IMR-90 (cell line): Measurements from ENCODE around the gene MDC1.
"Not testable (repeated sequence)": the region's sequence is repeated elsewhere in the genome, so short reads cannot be mapped to it uniquely, and the experiment has no call there.

Experiments
- BHLHE40 ChIP-seq: fragments of 150-350 bp; IDR thresholded peaks from 2 replicates; pipeline ENCODE4 v1.6.1; 2016; ENCODE audit warnings: mild to moderate bottlenecking, low read depth, low read length
- CHD1 ChIP-seq: IDR thresholded peaks from 2 replicates; pipeline ENCODE4 v1.6.1; 2012; ENCODE audit warnings: low read depth, low read length, improper control_type of control experiment
- NFE2L2 ChIP-seq: fragments of 150-350 bp; IDR thresholded peaks from 2 replicates; pipeline ENCODE4 v1.6.1; 2016; ENCODE audit warnings: low read depth, mild to moderate bottlenecking, low read length
- POLR2A ChIP-seq: IDR thresholded peaks from 2 replicates; pipeline ENCODE4 v1.6.1; 2012; ENCODE audit warnings: mild to moderate bottlenecking, low read depth, low read length
- RAD21 ChIP-seq: IDR thresholded peaks from 2 replicates; pipeline ENCODE4 v1.6.1; 2012; ENCODE audit warnings: low read length, improper control_type of control experiment
- RCOR1 ChIP-seq: IDR thresholded peaks from 2 replicates; pipeline ENCODE4 v1.6.1; 2012; ENCODE audit warnings: mild to moderate bottlenecking, low read length, improper control_type of control experiment; ENCODE audit not compliant: insufficient replicate concordance
- USF2 ChIP-seq: fragments of 150-350 bp; IDR thresholded peaks from 2 replicates; pipeline ENCODE4 v1.6.1; 2017; ENCODE audit warnings: mild to moderate bottlenecking, antibody characterized with exemption, low read length, low read depth
- TF ChIP-seq, protein P1 (sequence below): conservative IDR thresholded peaks from 2 replicates; pipeline ENCODE4 v1.5.1; 2012; ENCODE audit warnings: mild to moderate bottlenecking, low read depth, low read length, improper control_type of control experiment

- TF ChIP-seq USF2, BHLHE40, CHD1, POLR2A, RAD21, NFE2L2, RCOR1: not testable (repeated sequence)
- TF ChIP-seq, protein P1, sequence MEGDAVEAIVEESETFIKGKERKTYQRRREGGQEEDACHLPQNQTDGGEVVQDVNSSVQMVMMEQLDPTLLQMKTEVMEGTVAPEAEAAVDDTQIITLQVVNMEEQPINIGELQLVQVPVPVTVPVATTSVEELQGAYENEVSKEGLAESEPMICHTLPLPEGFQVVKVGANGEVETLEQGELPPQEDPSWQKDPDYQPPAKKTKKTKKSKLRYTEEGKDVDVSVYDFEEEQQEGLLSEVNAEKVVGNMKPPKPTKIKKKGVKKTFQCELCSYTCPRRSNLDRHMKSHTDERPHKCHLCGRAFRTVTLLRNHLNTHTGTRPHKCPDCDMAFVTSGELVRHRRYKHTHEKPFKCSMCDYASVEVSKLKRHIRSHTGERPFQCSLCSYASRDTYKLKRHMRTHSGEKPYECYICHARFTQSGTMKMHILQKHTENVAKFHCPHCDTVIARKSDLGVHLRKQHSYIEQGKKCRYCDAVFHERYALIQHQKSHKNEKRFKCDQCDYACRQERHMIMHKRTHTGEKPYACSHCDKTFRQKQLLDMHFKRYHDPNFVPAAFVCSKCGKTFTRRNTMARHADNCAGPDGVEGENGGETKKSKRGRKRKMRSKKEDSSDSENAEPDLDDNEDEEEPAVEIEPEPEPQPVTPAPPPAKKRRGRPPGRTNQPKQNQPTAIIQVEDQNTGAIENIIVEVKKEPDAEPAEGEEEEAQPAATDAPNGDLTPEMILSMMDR = not testable (repeated sequence)
Observed at GRCh38 chr6:30764490-30765043, 47.5 kb upstream of the MDC1 start.
